GM10248 (cell line): ENCODE results near the gene XBP1.
"Not testable (repeated sequence)": the region's sequence is repeated elsewhere in the genome, so short reads cannot be mapped to it uniquely, and the experiment has no call there.

Experiments
- CTCF ChIA-PET: fragments of 300-600 bp; sonication (Branson Sonifier 250); formaldehyde crosslinking; extraction: SDS; loops from one replicate; lab custom pipeline; 2021; ENCODE audit warnings: antibody characterized with exemption; lab: Yijun Ruan, JAX
- POLR2A ChIA-PET: fragments of 350-650 bp; sonication (Branson Sonifier 250); formaldehyde crosslinking; extraction: SDS; loops from one replicate; lab custom pipeline; 2020; ENCODE audit warnings: antibody characterized with exemption; lab: Yijun Ruan, JAX
- DNase-seq: peaks from one replicate; pipeline ENCODE4 v3.0.0; 2012; ENCODE audit errors: extremely low spot score
- CTCF ChIP-seq: IDR thresholded peaks from 2 replicates; pipeline ENCODE4 v1.5.1; 2012; ENCODE audit warnings: mild to moderate bottlenecking, low read depth; ENCODE audit errors: extremely low read depth, missing control alignments, control extremely low read depth

Gene XBP1

GRCh38 chr22:28813772-28814518 is 13.6 kb upstream of the XBP1 start:
- no peak for DNase-seq
- ChIA-PET CTCF (interaction anchor here (1.2 to 3.3 kb wide), 4 partner anchors 15 to 213 kb away, joined by 3 to 15 read pairs (median 4); no protein-coding TSS in a partner anchor), POLR2A (interaction anchor here (1.0 kb wide), 1 partner anchor 13 kb away, joined by 3 read pairs; the partner anchor contains the start of gene XBP1)
- no peak for TF ChIP-seq CTCF

- TF ChIP-seq CTCF = no peak
- ChIA-PET CTCF (interaction anchor here (1.0 to 3.3 kb wide), 4 partner anchors 9 to 341 kb away, joined by 3 to 15 read pairs (median 8); partner anchors contain the start of gene XBP1), POLR2A (interaction anchor here (2.1 kb wide), 1 partner anchor 12 kb away, joined by 12 read pairs; the partner anchor contains the start of gene XBP1)
- no peak for DNase-seq
Observed at GRCh38 chr22:28812516-28812915, 12.1 kb upstream of the XBP1 start.

- POLR2A ChIA-PET = interaction anchor here (1.1 to 2.1 kb wide), 3 partner anchors 8 to 12 kb away, joined by 5 to 12 read pairs (median 8); partner anchors contain the start of gene XBP1
- TF ChIP-seq CTCF = no peak
- DNase-seq = no peak
- CTCF ChIA-PET = interaction anchor here (0.9 to 3.3 kb wide), 4 partner anchors 10 to 26 kb away, joined by 3 to 15 read pairs (median 6); partner anchors contain the start of gene XBP1
Observed at GRCh38 chr22:28810821-28811491, 10.6 kb upstream of the XBP1 start.

- POLR2A ChIA-PET = interaction anchor here (0.9 kb wide), 1 partner anchor 9 kb away, joined by 3 read pairs; the partner anchor contains the start of gene XBP1
- TF ChIP-seq CTCF = no peak
- CTCF ChIA-PET = interaction anchor here (0.8 to 4.8 kb wide), 3 partner anchors 8 to 21 kb away, joined by 5 to 16 read pairs (median 13); partner anchors contain the start of gene XBP1
- DNase-seq = no peak
Observed at GRCh38 chr22:28808716-28809355, 8.5 kb upstream of the XBP1 start.

- CTCF ChIA-PET = interaction anchor here (3.0 to 4.8 kb wide), 2 partner anchors 14 to 24 kb away, joined by 16 read pairs; no protein-coding TSS in a partner anchor
- POLR2A ChIA-PET, DNase-seq: not testable (repeated sequence)
Observed at GRCh38 chr22:28805426-28805825, 5.1 kb upstream of the XBP1 start.

- POLR2A ChIA-PET = interaction anchor here (0.6 to 2.9 kb wide), 8 partner anchors 8 to 123 kb away, joined by 3 to 8 read pairs (median 4); partner anchors contain the start of gene TTC28
Observed at GRCh38 chr22:28802595-28803123, 2.3 kb upstream of the XBP1 start.

More at GRCh38 chr22:28802595-28803123, 2.3 kb upstream of the XBP1 start:
- no peak for TF ChIP-seq CTCF
- CTCF ChIA-PET = interaction anchor here (1.1 to 3.0 kb wide), 6 partner anchors 10 to 27 kb away, joined by 3 to 16 read pairs (median 7); no protein-coding TSS in a partner anchor
- no peak for DNase-seq
